Neuronal stem cell (in vitro differentiated cells): Measurements from ENCODE around the gene SNX13.

Experiments used
- DNase-seq: peaks from one replicate; pipeline ENCODE4 v3.0.0-alpha.2; 2013; ENCODE audit warnings: low spot score
- H2AFZ ChIP-seq: one replicate; pipeline ENCODE4 v1.6.1; 2013; ENCODE audit warnings: mild to moderate bottlenecking, low read length, inconsistent platforms
- H2AK5ac ChIP-seq: 2 replicates; pipeline ENCODE4 v1.6.1; 2013; ENCODE audit warnings: low read depth, mild to moderate bottlenecking, inconsistent platforms, low read length, moderate library complexity, mixed read lengths
- H2BK120ac ChIP-seq: 2 replicates; pipeline ENCODE4 v1.6.1; 2013; ENCODE audit warnings: low read depth, mild to moderate bottlenecking, inconsistent platforms, low read length, moderate library complexity, mixed read lengths
- H2BK12ac ChIP-seq: one replicate; pipeline ENCODE4 v1.6.1; 2013; ENCODE audit warnings: low read length, inconsistent platforms
- H2BK15ac ChIP-seq: 2 replicates; pipeline ENCODE4 v1.6.1; 2013; ENCODE audit warnings: mild to moderate bottlenecking, low read length, inconsistent platforms, mixed read lengths
- H2BK5ac ChIP-seq: one replicate; pipeline ENCODE4 v1.6.1; 2013; ENCODE audit warnings: inconsistent platforms, mild to moderate bottlenecking, low read length, moderate library complexity
- H3K14ac ChIP-seq: one replicate; pipeline ENCODE4 v1.6.1; 2013; ENCODE audit warnings: low read length, inconsistent platforms
- H3K18ac ChIP-seq: 2 replicates; pipeline ENCODE4 v1.6.1; 2013; ENCODE audit warnings: low read length, inconsistent platforms
- H3K23ac ChIP-seq: 2 replicates; pipeline ENCODE4 v1.6.1; 2013; ENCODE audit warnings: low read depth, mild to moderate bottlenecking, mixed read lengths, low read length, inconsistent platforms; ENCODE audit not compliant: poor library complexity
- H3K27ac ChIP-seq: replicated peaks from 3 replicates; pipeline ENCODE4 v1.5.1; 2013; ENCODE audit warnings: low read length, inconsistent platforms
- H3K27me3 ChIP-seq, 3 experiments: 2 replicates each; pipeline ENCODE4 v1.6.1; 2013; ENCODE audit warnings: low read length in 3 of 3, mild to moderate bottlenecking in 2 of 3, inconsistent platforms in 1 of 3, low read depth in 1 of 3, mixed read lengths in 1 of 3, moderate library complexity in 1 of 3; ENCODE audit not compliant: control insufficient read depth in 3 of 3, insufficient read depth in 3 of 3
- H3K36me3 ChIP-seq, 2 donors: replicated peaks in 1 of 2; 2 replicates each; pipeline ENCODE4 v1.6.1; 2013; ENCODE audit warnings: low read length in 2 of 2; ENCODE audit not compliant: control insufficient read depth in 2 of 2, insufficient read depth in 2 of 2
- H3K4ac ChIP-seq: 2 replicates; pipeline ENCODE4 v1.6.1; 2013; ENCODE audit warnings: inconsistent platforms, mild to moderate bottlenecking, low read length, moderate library complexity
- H3K4me1 ChIP-seq, 2 donors: 1 replicate in 1 of 2; 2 replicates in 1 of 2; pipeline ENCODE4 v1.6.1; 2013; ENCODE audit warnings: low read length in 2 of 2, low read depth in 1 of 2; ENCODE audit not compliant: control insufficient read depth in 2 of 2, insufficient read depth in 1 of 2
- H3K4me2 ChIP-seq: one replicate; pipeline ENCODE4 v1.6.1; 2013; ENCODE audit warnings: mild to moderate bottlenecking, low read length, inconsistent platforms; ENCODE audit not compliant: insufficient read depth, poor library complexity, severe bottlenecking
- H3K4me3 ChIP-seq, 2 donors: 2 replicates each; pipeline ENCODE4 v1.5.1; 2013; ENCODE audit warnings: low read length in 2 of 2, mild to moderate bottlenecking in 2 of 2, inconsistent platforms in 1 of 2, moderate library complexity in 1 of 2
- H3K79me1 ChIP-seq: one replicate; pipeline ENCODE4 v1.6.1; 2013; ENCODE audit warnings: low read depth, mild to moderate bottlenecking, inconsistent platforms, low read length, moderate library complexity
- H3K9ac ChIP-seq: one replicate; pipeline ENCODE4 v1.6.1; 2013; ENCODE audit warnings: mild to moderate bottlenecking, low read depth, low read length, inconsistent platforms; ENCODE audit not compliant: poor library complexity
- H3K9me3 ChIP-seq, 2 donors: replicated peaks in 1 of 2; 2 replicates each; pipeline versions ENCODE3 to v1.6.1; 2013; ENCODE audit warnings: low read length in 2 of 2, mild to moderate bottlenecking in 2 of 2, inconsistent platforms in 1 of 2, low read depth in 1 of 2, mixed read lengths in 1 of 2, moderate library complexity in 1 of 2; ENCODE audit not compliant: control insufficient read depth in 2 of 2, insufficient read depth in 1 of 2
- H4K8ac ChIP-seq: one replicate; pipeline ENCODE4 v1.6.1; 2013; ENCODE audit warnings: low read depth, mild to moderate bottlenecking, inconsistent platforms, low read length, moderate library complexity
- H4K91ac ChIP-seq: one replicate; pipeline ENCODE4 v1.6.1; 2013; ENCODE audit warnings: low read length, low read depth, mild to moderate bottlenecking, inconsistent platforms; ENCODE audit not compliant: poor library complexity
- WGBS, 2 donors: extraction: QIAGEN DNeasy Blood & Tissue Kit; methylation state at CpG; one replicate each; pipeline ENCODE4 v1.1.7; 2013; ENCODE audit warnings: missing lambda C conversion rate in 2 of 2, mixed read lengths in 1 of 2; ENCODE audit not compliant: insufficient read length in 2 of 2, insufficient replicate concordance in 1 of 2; ENCODE audit errors: extremely low coverage in 2 of 2; 5-methylcytosine and 5-hydroxymethylcytosine counted together

Gene SNX13

DNA sequence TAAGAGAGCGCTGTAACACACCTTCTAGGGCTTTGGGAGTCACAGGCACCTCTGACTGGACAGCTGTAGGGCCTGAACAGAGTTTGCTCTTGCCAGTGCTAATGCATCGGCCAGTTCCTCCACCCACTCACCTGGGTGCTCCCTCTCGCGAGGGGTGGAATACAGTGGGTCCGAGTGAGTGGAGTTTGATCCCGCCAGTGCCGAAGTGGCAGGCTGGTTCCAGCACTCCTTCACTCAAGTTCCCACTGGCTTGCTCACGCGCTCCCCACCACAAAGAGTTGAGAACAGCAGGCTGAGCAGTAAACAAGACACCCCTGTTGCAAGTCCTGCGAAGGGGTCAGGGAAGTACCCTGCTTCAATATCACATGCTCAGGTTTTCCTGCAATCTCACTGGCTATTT, 91.8 kb downstream of the SNX13 start:
- Histone ChIP-seq H3K4me3 (peak overlapping the region in 1 of 2 donors; percentile 9), H3K9ac (no peak overlapping the region), H3K27ac (no peak overlapping the region), H2BK12ac (no peak overlapping the region), H2BK15ac (no peak overlapping the region), H3K27me3 (no peaks in the 10 kb centered on the region), H2BK5ac (no peak overlapping the region), H2AFZ (no peak overlapping the region), H3K4ac (no peak overlapping the region), H2BK120ac (no peak overlapping the region), H2AK5ac (no peak overlapping the region), H3K18ac (no peak overlapping the region), H3K79me1 (no peaks in the 10 kb centered on the region), H3K9me3 (peaks cover 3 to 10% of the 10 kb centered on the region in 2 donors), H3K4me2 (no peak overlapping the region), H4K91ac (no peak overlapping the region), H3K14ac (no peak overlapping the region), H3K36me3 (peaks cover 2 to 39% of the 10 kb centered on the region in 2 donors), H3K4me1 (no peaks in the 10 kb centered on the region), H4K8ac (no peak overlapping the region), H3K23ac (no peak overlapping the region)
- no peak for DNase-seq
- WGBS, 2 donors: no CpG with 5 or more reads among the region's 10 CpGs

- H3K23ac ChIP-seq: no peak overlapping the region
- H4K8ac ChIP-seq: no peak overlapping the region
- DNase-seq: no peak
- no peak overlapping the region for H2AFZ ChIP-seq
- no peak overlapping the region for H2BK12ac ChIP-seq
- no peak overlapping the region for H2BK5ac ChIP-seq
- no peak overlapping the region for H3K18ac ChIP-seq
- H3K4me3 ChIP-seq: no peak overlapping the region
- H3K4me1 ChIP-seq: no peaks in the 10 kb centered on the region
- no peak overlapping the region for H3K14ac ChIP-seq
- no peak overlapping the region for H2BK15ac ChIP-seq
- H3K9me3 ChIP-seq: peaks cover 3 to 19% of the 10 kb centered on the region in 2 donors
- no peak overlapping the region for H3K4ac ChIP-seq
- H2BK120ac ChIP-seq: no peak overlapping the region
- no CpG with 5 or more reads among the region's 5 CpGs for WGBS, 2 donors
- peaks cover 2 to 35% of the 10 kb centered on the region in 2 donors for H3K36me3 ChIP-seq
- no peak overlapping the region for H2AK5ac ChIP-seq
- no peak overlapping the region for H3K9ac ChIP-seq
- H3K27me3 ChIP-seq: no peaks in the 10 kb centered on the region
- H3K4me2 ChIP-seq: no peak overlapping the region
- no peak overlapping the region for H3K27ac ChIP-seq
- no peaks in the 10 kb centered on the region for H3K79me1 ChIP-seq
- H4K91ac ChIP-seq: no peak overlapping the region
Observed at GRCh38 chr7:17846935-17847334, 93.4 kb downstream of the SNX13 start.

GRCh38 chr7:17845197-17845547, 95.1 kb downstream of the SNX13 start:
- peaks cover 3 to 19% of the 10 kb centered on the region in 2 donors for H3K9me3 ChIP-seq
- no peak for DNase-seq
- no peak overlapping the region for H3K18ac ChIP-seq
- H3K4me3 ChIP-seq: no peak overlapping the region
- no peak overlapping the region for H3K4ac ChIP-seq
- no peak overlapping the region for H2BK12ac ChIP-seq
- H3K4me2 ChIP-seq: no peak overlapping the region
- no peak overlapping the region for H3K23ac ChIP-seq
- H3K9ac ChIP-seq: no peak overlapping the region
- no peak overlapping the region for H2BK15ac ChIP-seq
- no peak overlapping the region for H4K91ac ChIP-seq
- no peak overlapping the region for H2BK120ac ChIP-seq
- no peak overlapping the region for H2BK5ac ChIP-seq
- H3K4me1 ChIP-seq: peaks cover 0 to 3% of the 10 kb centered on the region in 2 donors
- no peak overlapping the region for H4K8ac ChIP-seq
- H3K14ac ChIP-seq: no peak overlapping the region
- peaks cover 2 to 36% of the 10 kb centered on the region in 2 donors for H3K36me3 ChIP-seq
- no peak overlapping the region for H3K27ac ChIP-seq
- WGBS, 2 donors: no CpG with 5 or more reads among the region's 4 CpGs
- no peaks in the 10 kb centered on the region for H3K79me1 ChIP-seq
- no peak overlapping the region for H2AFZ ChIP-seq
- no peak overlapping the region for H2AK5ac ChIP-seq
- no peaks in the 10 kb centered on the region for H3K27me3 ChIP-seq

DNA sequence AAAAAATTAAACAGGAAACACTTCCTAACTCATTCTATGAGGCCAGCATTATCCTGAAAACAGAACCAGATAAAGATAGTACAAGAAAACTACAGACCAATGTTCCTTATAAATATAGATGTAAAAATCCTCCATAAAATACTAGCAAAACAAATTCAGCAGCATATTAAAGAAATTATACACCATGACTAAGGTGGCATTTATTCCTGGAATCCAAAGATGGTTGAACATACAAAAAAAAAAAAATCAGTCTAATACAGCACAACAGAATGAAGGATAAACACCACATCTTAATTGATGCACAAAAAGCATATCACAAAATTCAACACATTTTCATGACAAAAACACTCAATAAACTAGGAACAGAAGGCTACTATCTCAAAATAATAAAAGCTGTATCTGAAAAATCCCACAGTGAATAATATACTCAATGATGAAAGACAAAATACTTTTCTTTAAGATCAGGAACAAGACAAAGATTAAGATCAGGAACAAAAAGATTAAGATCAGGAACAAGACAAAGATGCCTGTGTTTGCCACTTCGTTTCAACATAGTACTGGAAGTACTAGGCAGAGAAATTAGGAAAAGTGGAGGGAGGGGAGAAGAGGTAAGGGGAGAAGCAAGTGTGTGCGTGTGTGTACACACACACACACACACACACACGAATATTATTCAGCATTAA, 95.6 kb downstream of the SNX13 start:
- Histone ChIP-seq H3K4me3 (no peak overlapping the region), H3K36me3 (peaks cover 4 to 35% of the 10 kb centered on the region in 2 donors), H4K91ac (no peak overlapping the region), H3K27me3 (no peaks in the 10 kb centered on the region), H3K79me1 (no peaks in the 10 kb centered on the region), H3K23ac (no peak overlapping the region), H3K18ac (no peak overlapping the region), H4K8ac (no peak overlapping the region), H2BK12ac (no peak overlapping the region), H3K27ac (no peak overlapping the region), H2BK5ac (no peak overlapping the region), H2AK5ac (no peak overlapping the region), H2BK15ac (no peak overlapping the region), H3K9me3 (peaks cover 3 to 19% of the 10 kb centered on the region in 2 donors), H3K4ac (no peak overlapping the region), H3K9ac (no peak overlapping the region), H3K4me2 (no peak overlapping the region), H3K4me1 (peaks cover 0 to 3% of the 10 kb centered on the region in 2 donors), H2BK120ac (no peak overlapping the region), H2AFZ (no peak overlapping the region), H3K14ac (no peak overlapping the region)
- WGBS, 2 donors: no CpG with 5 or more reads among the region's 3 CpGs
- no peak for DNase-seq
